ENCODE data around the gene COA1.

COA1 gene

GRCh38 chr7:43625453-43625852, 103.9 kb downstream of the COA1 start:
- DNase-seq, result no peak

DNA sequence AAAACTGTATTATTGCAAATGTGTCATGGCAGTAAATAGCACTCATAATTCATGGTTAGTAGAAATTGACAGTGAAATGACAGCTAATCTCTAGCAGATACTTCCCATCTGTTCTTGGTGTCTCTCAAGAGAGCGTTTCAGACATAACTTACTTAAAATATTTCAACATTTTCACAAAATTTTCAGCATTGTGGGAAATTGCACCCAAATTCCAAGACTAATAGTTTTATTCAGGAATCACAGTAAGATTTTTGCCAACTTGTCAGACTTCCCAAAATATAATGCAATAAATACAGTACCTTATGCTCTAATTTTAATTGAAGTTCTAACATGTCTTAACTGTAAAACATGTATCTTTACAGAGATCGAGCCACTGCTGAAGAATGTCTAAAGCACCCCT, 105.2 kb downstream of the COA1 start:
- no peak for DNase-seq

DNA sequence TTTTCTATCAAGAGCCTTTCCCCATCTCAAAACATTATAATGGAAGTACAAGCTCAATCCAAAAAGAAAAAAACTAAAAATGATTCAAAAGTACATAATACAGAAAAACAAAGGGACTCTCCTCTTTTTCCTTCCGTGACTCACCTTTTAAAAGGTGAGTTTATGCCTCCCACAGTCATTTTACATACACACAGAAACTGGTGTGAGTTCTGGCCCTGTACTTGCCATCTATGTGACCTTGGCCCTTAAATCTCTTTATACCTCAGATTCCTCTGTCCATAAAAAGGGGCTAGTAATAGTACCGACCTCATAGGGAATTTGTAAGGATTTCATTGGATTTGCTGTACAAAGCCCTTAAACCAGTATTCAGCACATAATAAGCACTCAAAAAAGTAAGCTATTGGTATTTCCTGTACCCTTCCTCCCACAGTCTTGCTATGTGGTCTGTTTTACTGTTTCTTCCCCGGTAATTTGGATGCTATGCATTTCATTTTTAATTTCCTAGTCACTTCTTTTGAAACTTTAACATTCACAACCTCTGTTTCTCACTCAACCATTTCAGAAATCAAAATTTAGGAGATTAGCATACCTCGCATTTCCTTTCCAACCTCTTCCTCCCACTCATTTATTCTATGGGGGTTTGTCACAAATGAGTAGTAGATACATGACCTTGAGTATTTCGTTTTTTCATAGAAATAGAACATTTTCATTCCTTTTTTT, 107.4 kb downstream of the COA1 start:
- DNase-seq, result no peak

DNA sequence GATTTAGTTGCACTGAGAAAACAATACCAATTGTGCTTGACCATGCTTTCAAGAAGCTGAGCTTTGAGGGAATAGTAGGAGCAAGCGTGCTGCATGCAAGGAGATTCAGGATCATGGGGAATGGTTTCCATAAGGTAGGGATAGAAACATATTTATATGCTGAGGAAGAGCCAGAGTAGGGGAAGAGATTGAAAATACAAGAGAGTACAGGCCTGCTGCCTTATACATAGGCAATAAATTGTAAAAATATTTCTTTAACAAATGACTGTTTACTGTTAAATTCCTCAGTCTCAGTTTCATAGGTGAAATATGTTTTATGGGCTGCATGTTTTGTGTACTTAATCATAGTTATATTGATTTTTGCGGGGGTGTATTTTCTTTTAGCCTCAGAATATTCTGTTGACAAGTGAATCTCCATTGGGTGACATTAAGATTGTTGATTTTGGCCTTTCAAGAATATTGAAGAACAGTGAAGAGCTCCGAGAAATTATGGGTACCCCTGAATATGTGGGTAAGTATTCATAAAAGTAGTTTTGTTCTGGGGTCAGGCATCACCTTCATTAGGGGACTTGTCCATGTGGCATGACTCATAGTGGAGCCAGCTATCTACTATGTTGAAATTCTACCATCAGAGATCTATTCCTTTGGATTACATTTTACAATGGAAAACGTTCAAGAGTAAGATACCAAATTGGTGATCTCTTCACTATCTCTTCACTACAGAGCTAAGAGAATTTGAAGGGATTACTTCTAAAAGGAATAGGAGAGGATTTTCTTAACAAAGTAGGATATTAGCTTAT, 109.9 kb downstream of the COA1 start:
- DNase-seq, result peak; percentile 52

GRCh38 chr7:43618073-43618472, 111.2 kb downstream of the COA1 start:
- DNase-seq, result no peak

- no peak for DNase-seq
These were observed 112.3 kb downstream of the COA1 start for GRCh38 chr7:43616977-43617376.

DNA sequence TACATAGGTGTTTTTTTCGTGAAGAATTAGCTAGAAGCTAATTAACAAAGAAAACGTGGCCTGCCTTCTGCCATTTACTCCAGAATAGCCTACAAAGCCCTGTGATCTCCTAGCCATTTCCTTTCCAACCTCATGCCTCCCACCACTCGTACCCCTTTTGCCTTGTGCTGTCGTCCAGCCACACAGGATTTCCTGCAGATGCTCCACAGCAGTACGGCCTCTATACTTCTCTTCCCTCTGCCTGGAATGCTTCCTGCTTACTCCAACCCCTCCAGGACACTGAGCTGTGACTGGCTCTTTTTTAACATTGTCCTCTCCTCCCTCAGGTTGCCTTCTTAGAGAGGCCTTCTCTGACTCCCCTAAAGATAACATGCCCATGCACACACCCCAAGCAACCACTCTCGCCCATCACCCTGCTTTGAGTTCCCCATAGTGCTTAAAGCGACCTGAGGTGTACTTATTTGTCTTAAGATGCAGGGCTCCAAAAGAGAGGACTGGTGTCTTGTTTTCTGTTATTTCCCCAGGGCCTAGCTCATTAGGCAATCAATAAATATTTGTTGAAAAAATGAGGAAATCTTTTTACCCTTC, 113.7 kb downstream of the COA1 start:
- DNase-seq, result no peak

GRCh38 chr7:43612599-43613589, 116.4 kb downstream of the COA1 start:
- DNase-seq, result peak; percentile 39

- peak; percentile 15 for DNase-seq
These were observed 117.2 kb downstream of the COA1 start for GRCh38 chr7:43612128-43612527.

DNA sequence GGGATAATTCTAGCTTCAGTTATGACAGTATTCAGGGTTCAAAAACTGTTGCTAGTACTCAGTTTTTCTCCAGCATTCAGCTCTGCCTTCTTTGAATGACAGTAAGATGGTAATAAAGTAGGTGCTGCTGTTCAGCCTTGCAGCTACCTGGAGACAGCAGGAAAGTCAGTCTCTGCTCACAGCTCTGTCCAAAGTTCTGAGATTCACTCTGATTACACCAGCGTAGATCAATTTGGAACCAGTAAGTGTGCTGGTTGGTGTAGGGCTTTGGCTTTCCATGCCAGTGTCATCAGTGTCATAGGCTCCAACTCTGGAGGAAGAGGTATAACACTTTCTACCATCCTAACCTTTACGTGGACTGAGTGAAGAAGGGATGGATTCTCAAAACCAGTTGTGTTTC, 120.2 kb downstream of the COA1 start:
- DNase-seq, result no peak

DNA sequence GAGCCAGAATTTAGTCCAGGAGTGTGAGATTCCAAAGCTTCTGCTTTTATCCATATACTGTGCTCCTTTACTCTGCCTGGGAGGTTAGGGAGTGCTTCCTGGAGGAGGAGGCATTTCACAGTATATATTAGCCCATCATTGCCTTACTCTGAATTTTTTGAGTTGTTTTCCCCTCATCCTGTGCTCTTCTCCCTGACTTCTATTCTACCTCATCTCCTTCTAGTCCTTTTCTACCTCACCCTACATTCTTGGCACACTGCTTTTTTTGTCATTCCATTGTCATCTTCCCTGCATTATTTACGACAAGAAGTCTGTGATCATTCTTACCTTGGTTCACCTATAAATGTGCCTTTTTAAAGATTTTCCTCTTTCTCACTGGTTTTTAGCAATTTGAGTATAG, 125.1 kb downstream of the COA1 start:
- no peak for DNase-seq

- no peak for DNase-seq
These were observed 127.1 kb downstream of the COA1 start for GRCh38 chr7:43602256-43602655.

DNA sequence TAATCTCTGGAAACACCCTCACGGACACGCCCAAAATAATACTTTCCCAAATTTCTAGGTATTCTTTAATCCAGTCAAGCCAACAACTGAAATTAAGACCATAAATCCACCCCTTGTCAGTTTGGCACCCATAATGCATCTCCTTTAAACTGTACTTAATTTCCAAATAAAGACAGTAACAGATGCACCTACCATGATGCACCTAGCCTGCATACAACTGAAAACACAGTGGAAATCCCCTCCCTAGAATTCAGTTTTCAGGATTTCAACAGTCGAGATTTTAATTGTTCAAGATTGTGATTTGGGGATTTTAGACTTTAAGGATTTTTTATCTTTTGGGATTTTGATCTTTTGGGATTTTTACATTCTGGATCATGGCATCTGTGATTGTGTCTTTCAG, 129.3 kb downstream of the COA1 start:
- no peak for DNase-seq

DNA sequence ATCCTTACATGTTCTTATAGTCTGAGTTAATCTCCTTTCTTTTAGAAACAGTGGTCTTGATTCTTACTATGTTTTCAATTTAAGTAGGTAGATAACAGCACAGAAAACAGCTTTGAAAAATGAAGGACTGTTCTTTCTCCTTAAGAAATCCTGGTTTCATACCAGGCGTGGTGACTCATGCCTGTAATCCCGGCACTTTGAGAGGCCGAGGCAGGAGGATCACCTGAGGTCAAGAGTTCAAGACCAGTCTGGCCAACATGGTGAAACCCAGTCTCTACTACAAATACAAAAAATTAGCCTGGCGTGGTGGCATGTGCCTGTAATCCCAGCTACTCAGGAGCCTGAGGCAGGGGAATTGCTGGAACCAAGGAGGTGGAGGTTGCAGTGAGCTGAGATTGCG, 132.9 kb downstream of the COA1 start:
- DNase-seq, result peak; percentile 25

- no peak for DNase-seq
These were observed 135.3 kb downstream of the COA1 start for GRCh38 chr7:43594020-43594419.

- DNase-seq, result no peak
These were observed 136.3 kb downstream of the COA1 start for GRCh38 chr7:43593010-43593409.

DNA sequence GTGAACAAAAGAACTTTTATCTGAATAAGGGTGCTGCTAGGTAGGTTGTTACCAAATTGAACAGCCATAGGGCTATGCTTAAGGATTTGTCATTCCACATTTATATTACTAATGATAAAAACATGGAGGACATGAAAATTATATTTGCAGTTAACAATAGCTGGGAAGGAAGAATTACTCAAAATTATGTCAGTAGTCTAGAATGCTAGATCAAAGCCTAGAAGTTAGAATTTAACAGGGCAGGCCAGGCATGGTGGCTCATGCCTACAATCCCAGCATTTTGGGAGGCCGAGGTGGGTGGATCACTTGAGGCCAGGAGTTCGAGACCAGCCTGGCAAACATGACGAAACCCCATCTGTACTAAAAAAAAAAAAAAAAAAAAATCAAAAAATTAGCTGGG, 137.0 kb downstream of the COA1 start:
- peak; percentile 6 for DNase-seq

DNA sequence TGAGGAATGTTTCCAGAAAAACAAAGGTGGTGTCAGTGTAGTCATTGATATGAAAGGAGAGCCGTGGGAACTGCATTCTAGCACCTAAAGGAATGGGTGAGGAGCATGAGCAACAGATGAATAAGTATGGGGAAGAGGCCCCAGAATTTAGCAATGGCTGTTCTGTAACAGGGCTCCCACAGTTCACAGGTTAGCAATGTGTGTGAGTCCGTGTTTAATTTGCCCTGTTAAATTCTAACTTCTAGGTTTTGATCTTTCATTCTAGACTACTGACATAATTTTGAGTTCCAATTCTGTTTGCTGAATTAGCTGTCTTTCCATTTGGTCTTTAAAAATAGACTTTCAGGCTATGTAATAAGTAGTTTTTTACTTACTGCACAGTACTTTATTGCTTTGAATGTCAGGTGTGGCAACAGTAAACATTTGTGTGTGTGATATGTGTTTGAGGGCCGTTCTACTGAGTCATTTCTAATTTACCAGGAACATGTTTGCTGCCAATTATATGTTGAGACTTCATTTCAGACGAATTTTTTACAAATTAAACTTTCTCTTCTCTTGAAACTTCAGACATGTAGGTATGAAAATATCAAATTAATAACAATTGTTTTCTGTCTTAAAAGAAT, 137.7 kb downstream of the COA1 start:
- DNase-seq, result peak; percentile 53

GRCh38 chr7:43590862-43591557, 138.3 kb downstream of the COA1 start:
- DNase-seq, result no peak

GRCh38 chr7:43589728-43590127, 139.6 kb downstream of the COA1 start:
- DNase-seq, result no peak

Measured in EL (cell line).